Naive B cell (primary cell): ENCODE measurements around the gene CLEC16A. TPM values are rescaled to one million over a fixed set of nuclear protein-coding genes. Genes with fewer than 3 reads are reported as not detected.

ENCODE experiments used
- ATAC-seq, 2 donors: fragments of 150-1000 bp; cut with Tn5 transposase; 2 replicates each; pipeline ENCODE4 v1.10.0; 2021; ENCODE audit warnings: low read depth in 2 of 2, mild to moderate bottlenecking in 2 of 2, moderate library complexity in 2 of 2
- DNase-seq: peaks from one replicate; pipeline ENCODE4 v3.0.0; 2022
- H3K27ac Mint-ChIP-seq, 6 donors: one replicate each; pipeline ENCODE4 v1.8.0; 2020 to 2022; ENCODE audit warnings: mild to moderate bottlenecking in 6 of 6, mixed read lengths in 6 of 6, moderate library complexity in 5 of 6, inconsistent platforms in 2 of 6
- H3K27me3 Mint-ChIP-seq, 3 donors: one replicate each; pipeline ENCODE4 v1.8.0; 2021 to 2022; ENCODE audit warnings: mixed read lengths in 3 of 3, mild to moderate bottlenecking in 1 of 3
- H3K36me3 Mint-ChIP-seq, 2 donors: one replicate each; pipeline ENCODE4 v1.8.0; 2020 to 2022; ENCODE audit warnings: mixed read lengths in 2 of 2, inconsistent platforms in 1 of 2, mild to moderate bottlenecking in 1 of 2
- H3K4me1 Mint-ChIP-seq, 3 donors: one replicate each; pipeline ENCODE4 v1.8.0; 2020 to 2022; ENCODE audit warnings: mixed read lengths in 3 of 3, inconsistent platforms in 1 of 3, mild to moderate bottlenecking in 1 of 3, moderate library complexity in 1 of 3
- H3K4me3 Mint-ChIP-seq, 8 donors: one replicate each; pipeline ENCODE4 v1.8.0; 2020 to 2022; ENCODE audit warnings: mild to moderate bottlenecking in 8 of 8, mixed read lengths in 8 of 8, moderate library complexity in 8 of 8, inconsistent platforms in 2 of 8
- H3K9me3 Mint-ChIP-seq, 7 donors: one replicate each; pipeline ENCODE4 v1.8.0; 2020 to 2022; ENCODE audit warnings: mixed read lengths in 7 of 7, mild to moderate bottlenecking in 5 of 7, inconsistent platforms in 2 of 7, moderate library complexity in 1 of 7
- polyA plus RNA-seq, 6 donors: library from polyadenylated mRNA; unstranded; fragments of 300-500 nt; fragmentation: Illumina TruSeq; gene quantifications; one replicate each; pipeline ENCODE4 v1.2.3, GENCODE V29; 2021; ENCODE audit warnings: low read depth in 6 of 6

The CLEC16A gene
- polyA plus RNA-seq, 6 donors from 2014 or later, result 11.8 to 34.9 (median 18.7) TPM

GRCh38 chr16:10929853-10930754 is 14.3 kb upstream of the CLEC16A start:
- H3K9me3 Mint-ChIP-seq, result no peaks in the 10 kb centered on the region
- H3K36me3 Mint-ChIP-seq, result no peaks in the 10 kb centered on the region
- DNase-seq (no peak), ATAC-seq (peak in 1 of 2 donors; percentile 20)
- H3K27me3 Mint-ChIP-seq, result no peaks in the 10 kb centered on the region
- H3K4me3 Mint-ChIP-seq, result peak overlapping the region in 2 of 8 donors; percentile 8 to 61
- peaks cover 25 to 63% (median 41%) of the 10 kb centered on the region in 3 donors for H3K4me1 Mint-ChIP-seq
- peak overlapping the region; percentile 76 to 90 (median 88) for H3K27ac Mint-ChIP-seq

- Mint-ChIP-seq H3K4me1 (peaks cover 28 to 66% (median 46%) of the 10 kb centered on the region in 3 donors), H3K4me3 (peak overlapping the region in 2 of 8 donors; percentile 38 to 65), H3K36me3 (no peaks in the 10 kb centered on the region), H3K27ac (peak overlapping the region; percentile 20 to 94 (median 86)), H3K27me3 (no peaks in the 10 kb centered on the region), H3K9me3 (no peaks in the 10 kb centered on the region)
- DNase-seq (no peak), ATAC-seq (peak; percentile 24 to 52)
Measured at GRCh38 chr16:10930755-10931093, 13.6 kb upstream of the CLEC16A start.

DNA sequence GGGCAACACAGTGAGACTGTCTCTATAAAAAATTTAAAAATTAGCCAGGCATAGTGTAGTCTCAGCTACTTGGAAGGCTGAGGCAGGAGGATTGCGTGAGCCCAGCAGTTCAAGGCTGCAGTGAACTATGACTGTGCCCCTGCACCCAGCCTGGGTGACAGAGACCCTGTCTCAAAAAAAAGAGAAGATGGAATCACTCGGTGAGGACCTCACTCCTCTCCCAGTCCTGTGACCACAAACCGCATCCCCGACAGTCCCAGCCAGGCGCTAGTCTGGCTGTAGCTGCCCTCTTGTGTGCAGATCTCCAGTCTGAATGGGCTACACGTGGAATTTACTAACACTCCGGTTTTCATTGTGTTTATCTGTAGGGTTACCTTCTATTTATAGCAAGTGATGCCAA is 13.2 kb upstream of the CLEC16A start:
- H3K9me3 Mint-ChIP-seq, result no peaks in the 10 kb centered on the region
- H3K4me1 Mint-ChIP-seq, result peaks cover 30 to 70% (median 51%) of the 10 kb centered on the region in 3 donors
- no peaks in the 10 kb centered on the region for H3K27me3 Mint-ChIP-seq
- DNase-seq (no peak), ATAC-seq (no peak)
- H3K27ac Mint-ChIP-seq, result peak overlapping the region; percentile 84 to 94 (median 86)
- H3K4me3 Mint-ChIP-seq, result peak overlapping the region in 3 of 8 donors; percentile 3 to 65 (median 29)
- H3K36me3 Mint-ChIP-seq, result no peaks in the 10 kb centered on the region

DNA sequence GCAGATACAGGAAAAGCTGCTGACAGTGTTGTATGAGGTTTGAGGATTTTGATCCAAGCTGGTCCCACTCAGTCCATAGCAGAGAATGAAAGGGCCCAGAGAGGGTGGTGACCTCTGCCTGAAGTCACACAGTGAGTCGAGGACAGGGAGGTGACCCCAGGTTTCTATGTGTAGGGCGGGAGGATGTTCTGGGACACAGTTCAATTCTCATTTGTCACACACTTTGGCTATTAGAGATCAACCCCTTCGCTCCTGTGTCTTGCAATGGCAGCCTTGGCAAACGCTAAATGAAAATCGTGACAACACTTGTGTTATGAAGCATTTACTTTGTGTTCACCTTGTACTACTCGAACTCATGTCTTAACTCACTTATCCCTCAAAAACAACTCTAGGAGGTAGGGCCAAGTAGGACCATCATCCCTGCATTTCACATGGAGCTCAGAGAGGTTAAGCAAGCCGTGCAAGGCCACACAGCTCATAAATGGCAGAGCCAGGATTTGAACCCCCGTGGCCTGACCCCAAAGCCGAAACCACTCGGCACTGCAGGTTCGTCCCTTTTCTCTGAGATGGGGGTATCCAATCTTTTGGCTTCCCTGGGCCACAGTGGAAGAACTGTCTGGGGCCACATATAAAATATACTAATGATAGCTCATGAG is 12.3 kb upstream of the CLEC16A start:
- peak overlapping the region; percentile 19 to 94 (median 78) for H3K27ac Mint-ChIP-seq
- peak overlapping the region in 1 of 8 donors; percentile 30 for H3K4me3 Mint-ChIP-seq
- no peaks in the 10 kb centered on the region for H3K36me3 Mint-ChIP-seq
- DNase-seq, result no peak
- H3K9me3 Mint-ChIP-seq, result no peaks in the 10 kb centered on the region
- no peaks in the 10 kb centered on the region for H3K27me3 Mint-ChIP-seq
- ATAC-seq, result no peak
- H3K4me1 Mint-ChIP-seq, result peaks cover 33 to 77% (median 58%) of the 10 kb centered on the region in 3 donors

DNA sequence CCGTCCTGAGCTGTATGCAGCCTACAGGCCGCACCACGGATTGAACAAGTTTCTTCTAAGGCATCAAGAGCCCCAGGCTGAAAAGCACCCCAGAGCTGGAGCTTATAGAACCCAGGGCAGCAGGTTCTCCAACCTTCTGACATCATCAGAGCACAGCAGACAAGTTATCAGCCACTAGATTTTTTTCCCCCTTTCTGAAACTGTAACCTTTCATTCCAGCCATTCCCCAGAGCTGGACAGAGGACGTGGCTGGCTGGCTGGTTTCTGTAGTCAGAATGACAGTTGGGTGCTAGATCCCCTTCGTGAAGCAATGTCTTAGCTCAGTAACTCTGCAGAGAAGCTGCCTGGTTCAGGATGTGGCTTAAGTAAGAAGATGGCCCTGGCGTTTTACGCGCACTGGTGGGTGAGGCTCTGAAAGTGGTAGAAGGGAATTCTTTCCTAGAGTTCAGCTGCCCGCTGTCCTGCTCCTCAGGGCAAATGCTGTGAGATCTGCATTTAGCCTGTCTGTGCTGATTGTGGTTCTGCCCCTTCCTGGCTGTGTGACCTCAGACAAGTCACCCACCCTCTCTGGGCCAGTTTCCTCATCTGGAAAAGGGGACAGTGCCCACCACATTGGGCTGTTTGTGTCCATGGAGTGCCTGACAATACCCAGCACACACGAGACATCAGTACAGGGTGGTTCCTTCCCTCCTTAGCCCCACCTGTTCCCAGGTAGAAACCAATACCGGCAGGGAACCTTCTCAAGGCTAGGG is 11.2 kb upstream of the CLEC16A start:
- ATAC-seq (no peak), DNase-seq (no peak)
- peaks cover 37 to 82% (median 68%) of the 10 kb centered on the region in 3 donors for H3K4me1 Mint-ChIP-seq
- H3K9me3 Mint-ChIP-seq, result no peaks in the 10 kb centered on the region
- peak overlapping the region in 5 of 6 donors; percentile 43 to 90 (median 76) for H3K27ac Mint-ChIP-seq
- H3K36me3 Mint-ChIP-seq, result no peaks in the 10 kb centered on the region
- peak overlapping the region in 1 of 8 donors; percentile 24 for H3K4me3 Mint-ChIP-seq
- no peaks in the 10 kb centered on the region for H3K27me3 Mint-ChIP-seq

GRCh38 chr16:10933865-10934264 is 10.5 kb upstream of the CLEC16A start:
- Mint-ChIP-seq H3K4me1 (peaks cover 44 to 82% (median 76%) of the 10 kb centered on the region in 3 donors), H3K9me3 (no peaks in the 10 kb centered on the region), H3K36me3 (no peaks in the 10 kb centered on the region), H3K27ac (peak overlapping the region in 4 of 6 donors; percentile 43 to 90 (median 80)), H3K4me3 (peak overlapping the region in 1 of 8 donors; percentile 24), H3K27me3 (no peaks in the 10 kb centered on the region)
- no peak for ATAC-seq
- DNase-seq, result no peak

- Mint-ChIP-seq H3K9me3 (no peaks in the 10 kb centered on the region), H3K27me3 (no peaks in the 10 kb centered on the region), H3K4me3 (peak overlapping the region in 3 of 8 donors; percentile 6 to 29 (median 24)), H3K27ac (peak overlapping the region; percentile 20 to 90 (median 72)), H3K36me3 (no peaks in the 10 kb centered on the region), H3K4me1 (peaks cover 51 to 88% (median 82%) of the 10 kb centered on the region in 3 donors)
- ATAC-seq, result no peak
- no peak for DNase-seq
Measured at GRCh38 chr16:10934325-10935107, 9.8 kb upstream of the CLEC16A start.

DNA sequence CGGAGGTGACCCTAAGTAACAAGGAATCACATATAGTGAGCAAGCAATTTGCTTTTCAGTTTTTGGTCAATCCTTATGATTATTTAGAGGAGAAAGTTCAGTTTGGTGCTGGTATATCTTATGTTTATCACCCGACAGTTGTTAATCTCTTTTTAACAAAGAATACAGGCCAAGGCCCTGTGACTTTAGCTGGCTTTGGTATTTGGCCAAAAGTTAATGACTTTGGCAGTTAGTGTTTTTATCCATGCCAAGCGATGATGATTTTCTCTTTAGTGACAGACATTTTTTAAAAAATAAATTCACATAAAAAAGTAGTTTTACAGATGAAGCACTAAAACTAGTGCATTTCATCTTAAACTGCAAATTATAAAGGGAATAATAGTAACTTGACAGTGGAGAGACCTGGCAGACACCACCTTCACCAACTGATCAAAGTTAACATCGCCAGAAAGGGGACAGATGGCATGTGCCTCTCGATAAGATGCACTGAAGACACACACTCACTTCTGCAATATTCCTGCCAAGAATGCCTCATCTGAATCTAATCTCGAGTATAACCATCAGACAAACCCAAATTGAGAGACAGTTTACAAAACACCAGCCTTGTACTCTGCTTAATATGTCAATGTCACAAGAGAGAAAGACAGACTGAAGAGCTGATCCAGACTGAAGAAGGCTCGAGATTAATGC is 9.0 kb upstream of the CLEC16A start:
- no peaks in the 10 kb centered on the region for H3K27me3 Mint-ChIP-seq
- H3K4me3 Mint-ChIP-seq, result peak overlapping the region in 1 of 8 donors; percentile 18
- H3K4me1 Mint-ChIP-seq, result peaks cover 53 to 88% (median 84%) of the 10 kb centered on the region in 3 donors

GRCh38 chr16:10936272-10936984 is 7.9 kb upstream of the CLEC16A start:
- H3K27me3 Mint-ChIP-seq, result no peaks in the 10 kb centered on the region
- H3K36me3 Mint-ChIP-seq, result no peaks in the 10 kb centered on the region
- ATAC-seq, result no peak
- H3K27ac Mint-ChIP-seq, result peak overlapping the region in 4 of 6 donors; percentile 17 to 77 (median 62)
- no peaks in the 10 kb centered on the region for H3K9me3 Mint-ChIP-seq
- H3K4me3 Mint-ChIP-seq, result peak overlapping the region in 2 of 8 donors; percentile 13 to 92
- DNase-seq, result no peak
- H3K4me1 Mint-ChIP-seq, result peaks cover 58 to 89% (median 85%) of the 10 kb centered on the region in 3 donors

More for the DNA sequence above, 9.0 kb upstream of the CLEC16A start:
- ATAC-seq, result no peak
- no peaks in the 10 kb centered on the region for H3K36me3 Mint-ChIP-seq
- H3K9me3 Mint-ChIP-seq, result no peaks in the 10 kb centered on the region
- no peak for DNase-seq
- H3K27ac Mint-ChIP-seq, result peak overlapping the region in 4 of 6 donors; percentile 69 to 81 (median 76)

DNA sequence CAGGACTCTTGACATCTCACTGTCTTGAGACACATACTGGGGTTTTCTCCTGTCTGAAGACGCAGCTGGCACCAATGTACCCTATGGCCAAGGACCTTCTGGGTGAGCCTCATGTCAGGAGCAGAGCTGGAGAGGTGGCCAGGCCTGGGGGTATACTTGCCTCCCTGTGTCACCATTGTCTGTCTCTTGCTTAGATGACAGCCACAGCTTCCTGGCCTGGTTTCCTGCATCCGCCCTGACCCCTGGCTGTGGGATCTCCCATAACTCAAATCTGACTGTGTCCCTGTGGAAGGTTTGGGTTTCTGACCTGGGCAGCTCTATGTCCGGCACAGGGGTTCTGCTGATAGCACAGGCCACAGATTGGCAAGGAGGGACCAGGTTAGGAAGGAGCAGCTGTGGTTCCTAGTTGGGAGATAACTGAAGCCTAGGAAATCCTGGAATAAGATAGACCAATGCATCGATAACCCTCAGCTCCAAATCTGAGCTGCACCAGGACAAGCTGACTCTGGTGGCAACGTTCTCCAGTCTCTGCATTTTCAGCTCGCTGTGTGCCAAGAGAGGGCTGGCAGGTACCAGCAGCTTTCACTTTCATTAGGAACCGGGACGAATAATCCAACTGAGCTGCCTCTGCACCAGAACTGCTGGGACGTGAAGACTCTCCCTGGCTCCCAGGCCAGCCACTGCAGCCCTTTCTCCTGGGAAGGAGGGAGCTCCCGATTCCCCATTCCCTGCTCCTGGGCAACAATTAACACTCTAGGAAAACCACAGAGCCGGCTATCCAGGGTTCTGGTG is 7.1 kb upstream of the CLEC16A start:
- H3K27me3 Mint-ChIP-seq, result no peaks in the 10 kb centered on the region
- no peaks in the 10 kb centered on the region for H3K36me3 Mint-ChIP-seq
- peaks cover 57 to 85% (median 83%) of the 10 kb centered on the region in 3 donors for H3K4me1 Mint-ChIP-seq
- peak overlapping the region; percentile 27 to 92 (median 57) for H3K27ac Mint-ChIP-seq
- ATAC-seq, result no peak
- DNase-seq, result no peak
- no peaks in the 10 kb centered on the region for H3K9me3 Mint-ChIP-seq
- peak overlapping the region in 7 of 8 donors; percentile 16 to 93 (median 73) for H3K4me3 Mint-ChIP-seq

DNA sequence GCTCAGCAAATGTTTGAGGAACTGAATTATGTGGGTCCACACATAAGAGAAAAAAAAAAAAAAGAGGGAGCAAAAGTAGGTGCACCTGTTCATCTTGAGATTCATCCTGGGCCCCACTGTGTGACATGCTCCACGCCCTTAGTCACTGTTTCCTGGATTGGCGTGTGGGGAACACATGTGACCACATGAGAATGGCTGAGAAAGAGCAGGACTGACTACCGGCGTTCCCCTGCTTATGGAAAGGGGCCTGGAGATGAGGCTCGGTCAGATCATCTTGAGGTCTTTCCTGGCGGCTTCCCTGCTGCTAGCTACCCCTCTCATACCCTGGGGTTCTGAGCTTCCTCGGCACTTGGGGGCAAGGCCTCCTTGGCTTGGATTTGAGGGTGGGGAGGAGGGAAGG is 6.0 kb upstream of the CLEC16A start:
- peak overlapping the region; percentile 9 to 95 (median 92) for H3K4me3 Mint-ChIP-seq
- ATAC-seq (no peak), DNase-seq (no peak)
- H3K9me3 Mint-ChIP-seq, result no peaks in the 10 kb centered on the region
- no peaks in the 10 kb centered on the region for H3K36me3 Mint-ChIP-seq
- peaks cover 61 to 86% (median 75%) of the 10 kb centered on the region in 3 donors for H3K4me1 Mint-ChIP-seq
- H3K27ac Mint-ChIP-seq, result peak overlapping the region; percentile 54 to 93 (median 78)
- H3K27me3 Mint-ChIP-seq, result no peaks in the 10 kb centered on the region
